HG03342 (cell line): ENCODE results near the gene ARL13B.
"Not testable (repeated sequence)": the region's sequence is repeated elsewhere in the genome, so short reads cannot be mapped to it uniquely, and the experiment has no call there.

Experiments used
- ATAC-seq: cut with Tn5 transposase; IDR thresholded peaks from one replicate; pipeline ENCODE4 v1.9.1; 2021; ENCODE audit warnings: mild to moderate bottlenecking, moderate library complexity; ENCODE audit not compliant: unreplicated experiment

The ARL13B gene

DNA sequence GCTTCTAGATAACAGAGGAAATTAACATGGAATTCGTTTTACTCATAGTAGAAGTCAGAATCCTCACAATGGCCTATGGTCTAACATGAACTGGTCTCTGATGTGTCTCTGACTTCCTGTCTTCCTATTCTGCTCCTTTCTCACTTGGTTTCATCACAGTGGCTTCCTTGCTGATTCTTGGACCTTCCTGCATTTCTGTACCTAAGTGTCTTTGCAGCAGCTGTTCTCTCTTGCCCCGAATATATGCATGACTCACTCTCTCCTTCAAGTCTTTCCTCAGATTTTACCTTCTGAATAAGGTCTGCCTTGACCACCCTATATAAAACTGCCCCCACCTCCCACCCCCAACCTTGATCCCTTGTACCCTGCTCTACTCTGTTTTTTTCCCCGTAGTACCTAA, 14.1 kb downstream of the ARL13B start:
- no peak for ATAC-seq

DNA sequence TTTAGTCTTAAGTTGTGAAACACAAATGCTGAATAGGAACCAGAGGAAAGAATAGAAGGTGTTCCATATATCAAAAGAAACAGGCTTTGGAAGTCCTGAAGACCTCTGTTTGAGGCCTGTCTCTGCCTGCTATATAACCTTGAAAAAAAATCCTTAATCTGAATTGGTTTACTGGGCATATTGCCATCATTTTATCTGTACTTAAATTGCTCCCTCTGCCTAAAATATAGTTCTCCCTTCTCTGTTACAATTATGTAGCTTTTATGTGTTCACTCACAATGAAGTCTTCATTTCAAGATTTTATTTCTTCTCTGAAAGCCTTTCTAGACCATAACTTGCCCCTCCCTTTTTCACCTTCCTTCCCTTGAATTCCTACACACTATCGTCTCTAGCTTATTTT, 21.2 kb downstream of the ARL13B start:
- ATAC-seq, result no peak

DNA sequence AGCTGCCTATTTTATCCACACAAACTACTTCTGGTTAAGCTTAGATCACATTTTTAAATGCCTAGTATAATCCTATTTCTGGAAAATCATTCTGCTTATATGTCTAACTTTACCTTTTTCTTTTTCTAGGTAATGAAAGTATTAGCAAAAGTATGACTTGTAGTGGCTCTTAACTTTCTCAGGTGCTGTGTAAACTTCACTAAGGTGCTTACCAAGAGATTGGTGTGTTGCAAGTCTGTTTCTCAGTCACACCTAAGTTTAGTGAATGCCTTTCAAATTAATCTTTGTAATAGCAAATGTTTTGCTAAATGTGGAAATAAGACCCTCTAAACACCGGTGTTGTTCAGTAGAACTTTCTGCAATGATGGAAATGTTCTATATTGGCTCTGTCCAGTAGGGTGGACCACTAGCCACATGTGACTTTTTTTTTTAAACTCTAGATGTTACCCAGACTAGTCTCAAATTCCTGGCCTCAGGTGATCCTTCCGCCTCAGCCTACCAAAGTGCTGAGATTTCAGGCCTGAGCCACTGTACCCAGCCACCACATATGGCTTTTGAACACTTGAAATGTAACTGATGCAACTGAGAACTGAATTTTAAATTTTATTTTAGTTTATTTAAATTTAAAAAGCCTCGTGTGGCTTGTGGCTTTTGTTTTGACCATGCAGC, 22.0 kb downstream of the ARL13B start:
- ATAC-seq, result no peak

DNA sequence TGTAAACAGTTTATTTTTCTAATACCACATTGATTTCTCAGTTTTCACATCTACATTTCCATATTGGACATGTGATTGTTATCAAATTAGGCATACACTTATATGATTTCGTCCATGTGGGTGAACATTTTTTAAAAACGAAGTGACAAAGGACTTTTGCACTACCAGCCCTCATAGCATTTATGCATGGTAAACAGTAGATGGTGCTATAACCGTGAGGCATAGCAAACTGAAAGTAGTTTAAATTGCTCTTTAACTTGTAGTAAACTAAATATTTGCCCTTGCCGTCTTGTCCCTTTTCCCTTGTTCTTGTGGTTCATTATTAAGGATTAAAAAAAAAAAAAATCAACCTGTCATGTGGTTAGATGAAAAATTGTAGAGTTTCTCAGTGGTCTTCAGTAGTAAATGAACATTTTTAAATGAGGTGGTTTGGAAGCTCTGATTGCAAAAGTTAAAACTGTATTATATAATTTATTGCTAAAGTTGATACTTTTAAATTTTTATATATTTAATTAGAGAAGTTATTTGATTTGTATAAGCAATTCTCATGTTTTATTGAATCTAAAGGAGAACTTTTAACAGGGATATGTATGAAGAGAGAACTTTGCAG, 24.5 kb downstream of the ARL13B start:
- ATAC-seq, result peak; percentile 89

DNA sequence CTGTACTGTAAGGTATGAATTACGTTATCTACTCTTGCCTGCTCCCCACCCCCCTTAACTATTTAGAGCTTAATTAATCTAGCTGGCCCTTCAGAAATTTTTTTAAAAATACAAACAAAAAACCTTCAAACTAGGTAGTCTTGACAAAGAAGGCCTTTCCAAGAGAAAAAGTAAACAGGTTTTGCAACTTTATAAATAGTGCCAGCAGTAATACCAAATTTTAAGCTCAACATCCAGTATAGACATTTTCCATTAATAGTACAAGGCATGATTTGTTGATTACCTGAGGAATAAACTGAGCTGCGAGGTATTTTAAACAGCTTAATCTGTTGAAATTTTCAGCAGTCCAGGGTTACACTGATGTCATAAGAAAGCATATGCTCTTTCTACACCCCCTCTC, 28.3 kb downstream of the ARL13B start:
- no peak for ATAC-seq

DNA sequence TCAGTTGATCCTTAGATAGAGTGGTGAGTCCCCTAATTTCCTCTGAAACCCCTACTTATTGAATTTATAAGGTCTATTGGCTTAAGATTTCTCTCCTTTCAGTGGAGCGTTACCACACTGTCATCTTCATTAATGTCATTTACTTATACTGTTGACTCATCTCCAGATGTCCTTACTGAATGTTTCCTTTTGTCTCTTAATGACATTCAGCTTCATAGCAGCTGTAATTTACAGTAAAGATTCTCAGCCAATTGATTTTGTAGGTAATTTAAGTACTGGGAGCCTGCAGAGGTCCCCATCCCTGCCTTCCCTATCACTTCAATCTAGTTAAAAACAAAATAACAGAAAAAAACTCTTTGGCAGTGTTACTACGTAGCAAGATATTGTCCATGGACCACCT, 29.7 kb downstream of the ARL13B start:
- ATAC-seq, result no peak

DNA sequence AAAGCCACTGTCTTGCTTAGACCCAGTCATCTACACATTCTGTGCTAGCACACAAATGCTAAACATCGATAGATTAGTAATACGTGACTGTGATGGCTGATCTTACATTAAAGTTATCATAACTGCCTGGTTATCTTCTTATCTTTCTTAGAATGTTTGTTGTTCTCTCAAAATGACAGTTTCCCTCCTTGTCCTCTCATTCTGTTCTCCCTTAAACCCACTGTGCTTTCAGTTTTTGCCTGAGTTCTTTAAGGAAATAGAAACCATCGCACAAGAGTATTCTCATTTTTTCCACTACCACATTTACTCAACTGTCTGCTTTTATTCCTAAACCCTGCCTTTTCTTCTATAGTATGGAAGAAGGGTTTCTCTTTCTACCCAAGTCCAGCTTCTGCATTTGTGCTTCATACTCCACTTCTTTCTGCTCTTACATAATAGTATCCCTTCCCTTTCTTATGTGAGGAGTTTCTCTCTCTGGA, 31.3 kb downstream of the ARL13B start:
- no peak for ATAC-seq

DNA sequence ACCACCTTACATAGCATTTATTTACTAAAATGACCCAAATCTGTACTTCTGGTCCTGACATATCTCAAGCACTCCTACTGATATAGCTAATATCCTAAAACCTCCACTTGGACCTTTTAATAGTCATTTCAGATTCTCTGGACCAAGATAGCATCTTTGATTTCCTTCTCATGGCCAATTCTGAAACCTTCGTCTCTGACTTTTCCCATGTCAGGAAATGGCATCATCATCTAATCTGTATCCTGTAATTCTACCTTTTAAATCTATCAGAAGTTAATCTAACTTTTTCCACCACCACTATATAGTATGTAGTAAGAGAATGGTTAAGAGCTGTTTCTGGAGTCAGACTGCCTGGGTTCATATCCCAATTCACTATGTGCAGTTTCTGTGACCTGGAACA, 32.2 kb downstream of the ARL13B start:
- no peak for ATAC-seq

DNA sequence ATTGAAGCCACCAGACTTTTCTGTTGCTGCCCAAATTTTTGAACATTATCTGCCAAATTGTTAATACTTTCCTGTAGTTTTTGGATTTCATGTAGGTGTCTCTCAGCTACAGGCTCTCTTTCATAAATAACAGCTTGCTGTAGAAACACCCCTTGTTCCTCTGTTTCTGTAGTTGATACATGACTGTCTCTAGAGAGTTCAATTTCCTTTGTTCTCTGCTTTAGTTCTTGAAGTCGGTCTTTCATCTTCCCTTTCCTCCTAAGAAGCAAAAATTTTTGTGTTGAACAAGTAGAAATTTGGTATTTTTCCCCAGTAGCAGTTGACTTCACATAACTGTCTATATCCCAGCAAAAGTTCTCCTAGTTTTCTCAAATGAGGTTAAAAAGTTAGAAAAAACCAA, 35.1 kb downstream of the ARL13B start:
- ATAC-seq, result no peak

DNA sequence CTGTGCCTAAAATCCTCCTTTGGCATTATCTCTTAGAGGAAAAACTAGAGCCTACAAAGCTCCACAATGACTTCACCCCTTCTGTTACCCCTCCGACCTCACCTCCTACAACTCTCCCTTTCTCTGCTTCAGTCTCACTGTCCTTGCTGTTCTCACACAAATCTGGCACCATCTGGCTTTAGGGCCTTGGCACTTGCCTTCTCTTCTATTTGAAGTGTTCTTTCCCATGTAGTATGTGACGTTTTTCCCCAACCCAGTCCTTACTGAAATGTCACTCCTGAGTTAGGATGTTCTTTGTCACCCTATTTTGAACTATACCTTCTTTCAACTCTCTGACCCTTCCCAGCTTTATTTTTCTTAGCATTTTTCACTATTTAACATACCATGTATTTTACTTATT, 39.7 kb downstream of the ARL13B start:
- ATAC-seq, result no peak

DNA sequence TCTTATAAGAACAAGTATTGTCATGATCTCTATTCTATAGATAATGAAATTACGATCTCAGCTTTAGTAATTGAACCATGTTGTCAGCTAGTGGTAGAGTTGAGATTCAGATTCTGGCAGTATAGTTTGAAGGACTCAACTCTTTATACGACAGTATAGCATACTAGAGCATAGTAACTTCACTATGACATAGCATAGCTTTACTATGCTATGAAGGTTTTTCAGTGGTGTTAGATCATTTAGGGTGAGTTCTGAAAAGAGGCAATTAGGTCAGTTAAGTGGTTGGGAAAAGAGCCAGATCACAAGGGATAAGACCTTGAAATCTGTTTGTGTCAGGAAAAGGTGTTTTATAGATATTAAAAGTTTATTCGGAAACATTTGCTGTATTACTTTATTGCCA, 40.3 kb downstream of the ARL13B start:
- ATAC-seq, result no peak

DNA sequence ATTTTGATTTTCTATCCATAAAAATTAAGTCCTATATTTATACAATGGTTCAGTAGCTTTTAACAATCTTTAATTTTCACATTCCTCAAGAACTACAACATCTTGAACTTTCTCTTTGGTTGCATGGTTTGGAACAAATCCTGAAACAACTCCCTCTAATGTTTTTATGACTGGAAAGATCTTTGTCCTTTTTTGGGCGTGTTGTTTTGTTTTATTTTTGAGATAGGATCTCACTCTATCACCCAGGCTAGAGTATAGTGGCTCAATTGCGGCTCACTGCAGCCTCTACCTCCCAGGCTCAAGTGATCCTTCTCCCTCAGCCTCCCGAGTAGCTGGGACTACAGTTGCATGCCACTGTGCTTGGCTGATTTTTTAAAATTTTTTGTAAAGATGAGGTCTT, 44.4 kb downstream of the ARL13B start:
- no peak for ATAC-seq

DNA sequence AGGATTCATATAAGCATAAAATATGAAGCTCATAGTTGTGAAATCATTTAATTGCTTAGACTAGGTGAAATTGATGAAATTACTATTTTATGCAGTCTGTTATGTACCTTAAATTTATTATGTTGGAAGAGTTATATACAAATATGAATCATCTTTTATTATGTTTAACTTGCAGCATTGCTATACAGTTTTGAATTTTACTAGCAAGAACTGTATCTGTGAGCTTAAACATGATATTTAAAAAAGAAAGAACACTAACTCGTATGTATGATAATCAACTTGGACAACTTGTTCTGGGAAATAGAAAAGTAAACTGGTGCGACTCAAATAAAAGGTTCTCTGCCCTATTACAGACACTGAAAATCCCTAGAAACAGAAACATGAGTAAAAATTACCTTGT, 46.7 kb downstream of the ARL13B start:
- no peak for ATAC-seq

DNA sequence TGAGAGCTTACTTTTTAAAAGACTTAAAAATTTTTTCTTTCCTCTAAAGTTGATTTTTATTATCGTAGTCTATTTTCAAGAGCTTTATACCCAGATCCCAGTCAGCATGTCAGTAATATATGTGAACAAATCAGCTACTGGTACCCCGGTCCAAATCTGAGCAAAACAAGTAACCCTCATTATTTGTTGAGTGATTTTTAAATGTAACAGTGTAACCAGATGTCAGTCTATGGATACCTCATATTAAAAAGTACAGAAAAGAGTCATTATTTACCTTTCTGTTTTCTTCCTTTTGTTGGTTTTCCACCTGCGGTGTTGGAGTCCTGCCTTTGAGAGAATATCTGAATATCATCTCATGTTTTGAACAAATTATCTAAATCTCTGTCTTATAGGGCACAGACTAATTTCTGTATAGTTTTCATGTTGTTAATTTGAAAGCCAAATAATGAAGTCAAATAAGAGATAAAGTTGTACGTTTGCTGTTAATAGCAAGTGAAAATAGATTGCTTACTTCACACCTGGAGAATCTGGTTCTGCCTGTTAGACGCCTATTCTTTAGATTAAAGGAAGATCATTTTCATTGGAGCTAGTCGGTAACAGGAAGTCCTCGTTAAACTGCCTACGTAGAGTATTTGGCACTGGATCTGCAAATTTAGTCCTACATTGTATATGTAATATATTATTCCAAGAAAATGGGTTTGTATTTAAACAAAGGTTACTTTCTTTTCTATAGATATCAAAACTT, 48.3 kb downstream of the ARL13B start, which contains the start of gene STX19:
Gene STX19, minus strand, starts transcription at position 505 of the 745 bp plus-strand sequence. CDS start 13,328 bp downstream, outside the sequence.
- no peak for ATAC-seq

DNA sequence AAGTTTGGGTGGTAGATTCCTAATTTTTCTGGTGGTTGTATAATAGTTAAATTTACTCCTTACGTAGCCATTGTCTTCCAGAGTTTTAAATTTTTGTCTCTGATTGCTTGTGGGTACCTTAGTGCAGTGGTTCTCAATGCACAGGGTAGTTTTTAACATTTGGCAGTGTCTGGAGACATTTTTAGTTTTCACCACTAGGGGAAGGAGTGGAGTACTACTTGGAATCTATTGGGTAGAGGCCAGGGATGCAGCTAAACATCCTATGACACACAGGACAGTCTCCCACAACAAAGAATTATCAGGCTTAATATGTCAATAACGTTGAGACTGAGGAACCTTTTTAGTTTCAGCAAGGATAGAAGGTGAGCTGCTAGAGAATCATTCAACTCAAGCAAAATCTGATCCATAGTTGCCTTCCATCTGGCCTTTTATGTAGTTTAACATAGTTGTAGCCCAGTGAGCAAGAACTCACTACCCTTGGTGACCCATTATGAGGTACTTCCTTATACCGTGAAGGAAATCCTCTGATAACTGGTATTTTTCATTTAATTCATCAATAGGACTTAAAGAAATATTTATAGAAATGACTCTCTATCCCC, 57.1 kb downstream of the ARL13B start:
- ATAC-seq, result peak; percentile 85

DNA sequence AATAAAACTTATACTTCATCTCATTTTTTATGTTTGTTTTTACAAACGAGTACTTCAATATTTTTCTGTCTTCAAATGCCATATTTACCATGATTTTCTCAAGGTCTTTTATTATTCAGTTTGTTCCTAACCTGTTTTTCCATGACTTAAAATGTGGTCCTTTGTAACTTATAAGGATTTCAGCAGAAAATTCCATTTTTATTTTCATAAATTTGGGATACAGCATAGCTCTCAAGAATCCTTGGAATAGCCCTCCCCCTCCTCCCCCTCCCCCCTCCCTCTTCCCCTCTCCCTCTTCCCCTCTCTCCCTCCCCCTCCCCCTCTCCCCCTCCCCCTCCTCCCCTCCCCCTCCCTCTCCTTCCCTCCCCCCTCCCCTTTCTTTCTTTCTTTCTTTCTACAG, 63.3 kb downstream of the ARL13B start:
- no peak for ATAC-seq

DNA sequence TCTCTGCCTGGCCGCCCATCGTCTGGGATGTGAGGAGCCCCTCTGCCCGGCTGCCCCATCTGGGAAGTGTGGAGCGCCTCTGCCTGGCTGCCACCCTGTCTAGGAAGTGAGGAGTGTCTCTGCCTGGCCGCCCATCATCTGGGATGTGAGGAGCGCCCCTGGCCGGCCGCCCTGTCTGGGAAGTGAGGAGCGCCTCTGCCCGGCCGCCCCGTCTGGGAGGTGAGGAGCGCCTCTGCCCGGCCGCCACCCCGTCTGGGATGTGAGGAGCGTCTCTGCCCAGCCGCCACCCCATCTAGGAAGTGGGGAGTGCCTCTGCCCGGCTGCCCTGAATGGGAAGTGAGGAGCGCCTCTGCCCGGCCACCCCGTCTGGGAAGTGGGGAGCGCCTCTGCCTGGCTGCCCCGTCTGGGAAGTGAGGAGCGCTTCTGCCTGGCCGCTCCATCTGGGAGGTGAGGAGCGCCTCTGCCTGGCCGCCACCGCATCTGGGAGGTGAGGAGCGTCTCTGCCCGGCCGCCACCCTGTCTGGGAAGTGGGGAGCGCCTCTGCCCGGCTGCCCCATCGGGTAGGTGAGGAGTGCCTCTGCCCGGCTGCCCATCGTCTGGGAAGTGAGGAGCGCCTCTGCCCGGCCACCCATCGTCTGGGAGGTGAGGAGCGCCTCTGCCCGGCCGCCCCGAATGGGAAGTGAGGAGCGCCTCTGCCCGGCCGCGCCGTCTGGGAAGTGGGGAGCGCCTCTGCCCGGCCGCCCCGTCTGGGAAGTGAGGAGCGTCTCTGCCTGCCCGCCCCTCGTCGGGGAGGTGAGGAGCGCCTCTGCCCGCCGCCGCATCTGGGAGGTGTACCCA, 64.4 kb downstream of the ARL13B start:
- not testable (repeated sequence) for ATAC-seq

DNA sequence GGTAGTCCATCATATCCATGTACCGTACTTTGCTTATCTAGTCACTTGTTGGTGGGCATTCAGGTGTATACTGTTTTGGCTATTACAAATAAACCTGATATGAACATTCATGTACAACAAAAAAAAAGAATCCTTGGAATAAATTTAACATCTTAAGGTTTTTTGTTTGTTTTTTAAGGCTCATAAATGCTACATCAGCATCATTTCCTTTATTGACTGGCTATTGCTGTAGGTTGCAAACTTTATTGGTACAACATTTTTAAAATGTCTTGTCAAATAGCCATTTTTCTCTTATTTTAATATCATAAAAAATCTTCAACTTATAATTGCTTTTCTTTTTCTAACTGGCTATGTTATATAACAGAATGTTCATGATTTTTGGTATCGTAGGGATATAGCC, 66.6 kb downstream of the ARL13B start:
- no peak for ATAC-seq

DNA sequence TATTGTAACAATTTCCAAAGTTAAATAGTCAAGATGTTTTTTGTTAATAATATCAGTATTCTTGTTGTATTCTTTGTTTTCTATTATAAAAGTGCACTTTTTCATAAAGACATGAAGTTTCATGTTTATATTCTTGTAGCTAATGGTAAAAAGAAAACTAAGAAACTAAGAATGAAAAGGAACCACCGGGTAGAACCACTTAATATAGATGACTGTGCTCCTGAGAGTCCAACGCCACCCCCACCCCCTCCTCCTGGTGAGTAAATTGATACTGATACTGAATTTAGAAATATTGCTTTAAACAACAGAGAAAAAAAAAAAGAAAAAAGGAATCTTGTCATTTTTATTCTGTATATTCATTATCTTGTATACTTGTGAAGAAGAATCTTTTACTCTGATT, 69.3 kb downstream of the ARL13B start:
- ATAC-seq, result no peak

DNA sequence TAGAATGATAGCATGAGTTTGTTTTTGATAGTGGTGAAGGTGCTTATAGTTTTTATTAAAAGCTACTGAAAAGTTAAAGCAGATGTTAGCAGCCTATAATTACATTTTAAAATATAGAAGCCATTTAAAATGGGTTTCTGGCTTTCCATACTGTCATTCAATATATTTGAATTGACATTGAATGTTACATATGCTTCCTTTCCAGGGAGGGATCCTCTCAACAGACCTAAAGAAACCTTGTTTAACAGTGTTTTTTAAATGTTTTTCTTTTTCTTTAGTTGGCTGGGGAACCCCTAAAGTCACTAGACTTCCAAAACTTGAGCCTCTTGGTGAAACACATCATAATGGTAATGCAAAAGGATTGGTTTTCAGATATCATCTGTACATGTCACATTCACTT, 70.6 kb downstream of the ARL13B start:
- ATAC-seq, result no peak

DNA sequence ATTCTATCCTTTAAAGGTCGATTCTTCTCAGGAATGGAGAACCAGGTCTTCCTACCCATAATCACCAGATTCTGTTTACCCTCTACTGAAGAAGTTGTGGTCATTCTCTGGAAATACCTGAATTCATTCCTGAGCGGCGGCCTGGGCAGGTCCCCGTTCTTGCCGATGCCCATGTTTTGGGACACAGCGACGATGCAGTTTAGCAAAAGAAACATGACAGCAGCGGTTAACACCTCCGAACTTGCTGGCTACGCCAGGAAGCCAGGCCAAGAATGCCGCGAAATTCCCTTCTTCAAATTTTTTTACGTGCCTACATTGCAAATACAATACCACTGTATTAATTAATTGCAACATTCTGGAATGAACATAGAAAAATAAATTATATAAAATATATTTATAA, 81.3 kb downstream of the ARL13B start:
- no peak for ATAC-seq
